Activated naive CD4-positive, alpha-beta T cell treated with anti-CD3 and anti-CD28 coated beads, Interleukin-2, amount 10 ng/mL, durations not matched to agents 7 days and 5 days (primary cell): ENCODE data around the gene KANK3.
A peak's percentile ranks its signal among the peaks of the same experiment; 100 is the strongest.
"Not testable (repeated sequence)": the region's sequence is repeated elsewhere in the genome, so short reads cannot be mapped to it uniquely, and the experiment has no call there.

Experiments used
- CTCF ChIA-PET: fragments of 350-600 bp; sonication (Branson Sonifier 250); formaldehyde crosslinking; loops from one replicate; lab custom pipeline; 2021; ENCODE audit warnings: antibody characterized with exemption; lab: Charles Lee
- DNase-seq: peaks from one replicate; pipeline ENCODE4 v3.0.0-alpha.2; 2020
- H3K27ac Mint-ChIP-seq: one replicate; pipeline ENCODE4 v1.8.0; 2021; ENCODE audit warnings: mild to moderate bottlenecking, moderate library complexity, mixed read lengths
- H3K27me3 Mint-ChIP-seq: one replicate; pipeline ENCODE4 v1.8.0; 2021; ENCODE audit warnings: mild to moderate bottlenecking, mixed read lengths
- H3K36me3 Mint-ChIP-seq: one replicate; pipeline ENCODE4 v1.8.0; 2021; ENCODE audit warnings: mixed read lengths
- H3K4me1 Mint-ChIP-seq: one replicate; pipeline ENCODE4 v1.8.0; 2021; ENCODE audit warnings: mixed read lengths
- H3K4me3 Mint-ChIP-seq: one replicate; pipeline ENCODE4 v1.8.0; 2021; ENCODE audit warnings: mild to moderate bottlenecking, moderate library complexity, mixed read lengths
- H3K9me3 Mint-ChIP-seq: one replicate; pipeline ENCODE4 v1.8.0; 2021; ENCODE audit warnings: mixed read lengths

The KANK3 gene

GRCh38 chr19:8308891-8309291 is 34.2 kb downstream of the KANK3 start:
- no peak for DNase-seq
- peak overlapping the region; percentile 85 for H3K27ac Mint-ChIP-seq
- CTCF ChIA-PET, result no interaction called here
- peaks cover 20% of the 10 kb centered on the region for H3K36me3 Mint-ChIP-seq
- H3K27me3 Mint-ChIP-seq, result no peaks in the 10 kb centered on the region
- H3K4me3 Mint-ChIP-seq, result peak overlapping the region; percentile 94
- H3K9me3 Mint-ChIP-seq, result no peaks in the 10 kb centered on the region
- peaks cover 41% of the 10 kb centered on the region for H3K4me1 Mint-ChIP-seq

GRCh38 chr19:8307965-8308866 is 34.8 kb downstream of the KANK3 start, which contains the start of gene CD320:
Gene CD320, minus strand, starts transcription at chr19:8308358. Its CDS starts 68 bp downstream, at chr19:8308290.
- no peaks in the 10 kb centered on the region for H3K9me3 Mint-ChIP-seq
- peak within 1 kb of the TSS; percentile 93 for H3K27ac Mint-ChIP-seq
- H3K36me3 Mint-ChIP-seq, result peaks cover 20% of the 10 kb centered on the region
- peaks cover 41% of the 10 kb centered on the region for H3K4me1 Mint-ChIP-seq
- DNase-seq, result peak; percentile 90
- no peaks in the 10 kb centered on the region for H3K27me3 Mint-ChIP-seq
- CTCF ChIA-PET, result no interaction called here
- H3K4me3 Mint-ChIP-seq, result peak within 1 kb of the TSS; percentile 94

- H3K27ac Mint-ChIP-seq, result peak overlapping the region; percentile 93
- H3K4me1 Mint-ChIP-seq, result peaks cover 41% of the 10 kb centered on the region
- H3K9me3 Mint-ChIP-seq, result no peaks in the 10 kb centered on the region
- CTCF ChIA-PET, result no interaction called here
- DNase-seq, result no peak
- H3K36me3 Mint-ChIP-seq, result peaks cover 20% of the 10 kb centered on the region
- H3K4me3 Mint-ChIP-seq, result peak overlapping the region; percentile 94
- no peaks in the 10 kb centered on the region for H3K27me3 Mint-ChIP-seq
Observed at GRCh38 chr19:8307400-8307964, 35.6 kb downstream of the KANK3 start.

GRCh38 chr19:8306235-8307054 is 36.6 kb downstream of the KANK3 start:
- Mint-ChIP-seq H3K27ac (peak overlapping the region; percentile 93), H3K27me3 (no peaks in the 10 kb centered on the region), H3K4me1 (peaks cover 41% of the 10 kb centered on the region), H3K4me3 (peak overlapping the region; percentile 94), H3K36me3 (peaks cover 16% of the 10 kb centered on the region), H3K9me3 (no peaks in the 10 kb centered on the region)
- CTCF ChIA-PET, result no interaction called here
- no peak for DNase-seq

GRCh38 chr19:8305798-8306197 is 37.3 kb downstream of the KANK3 start:
- CTCF ChIA-PET, result no interaction called here
- Mint-ChIP-seq H3K36me3 (peaks cover 12% of the 10 kb centered on the region), H3K27ac (no peak overlapping the region)

GRCh38 chr19:8304841-8305621 is 38.0 kb downstream of the KANK3 start:
- peak overlapping the region; percentile 7 for H3K27ac Mint-ChIP-seq
- H3K36me3 Mint-ChIP-seq, result peaks cover 12% of the 10 kb centered on the region
- CTCF ChIA-PET, result no interaction called here
- H3K4me1 Mint-ChIP-seq, result peaks cover 41% of the 10 kb centered on the region
- DNase-seq, result peak; percentile 34
- no peak overlapping the region for H3K4me3 Mint-ChIP-seq
- H3K27me3 Mint-ChIP-seq, result no peaks in the 10 kb centered on the region
- no peaks in the 10 kb centered on the region for H3K9me3 Mint-ChIP-seq

More at GRCh38 chr19:8305798-8306197, 37.3 kb downstream of the KANK3 start:
- DNase-seq, result peak; percentile 14
- no peaks in the 10 kb centered on the region for H3K27me3 Mint-ChIP-seq
- H3K4me1 Mint-ChIP-seq, result peaks cover 41% of the 10 kb centered on the region
- no peaks in the 10 kb centered on the region for H3K9me3 Mint-ChIP-seq
- H3K4me3 Mint-ChIP-seq, result no peak overlapping the region

GRCh38 chr19:8302734-8303133 is 40.3 kb downstream of the KANK3 start:
- H3K4me3 Mint-ChIP-seq, result no peak overlapping the region
- H3K27me3 Mint-ChIP-seq, result no peaks in the 10 kb centered on the region
- H3K9me3 Mint-ChIP-seq, result no peaks in the 10 kb centered on the region
- H3K27ac Mint-ChIP-seq, result no peak overlapping the region
- CTCF ChIA-PET, result no interaction called here
- peaks cover 24% of the 10 kb centered on the region for H3K4me1 Mint-ChIP-seq
- H3K36me3 Mint-ChIP-seq, result peaks cover 5% of the 10 kb centered on the region
- DNase-seq, result no peak

GRCh38 chr19:8302357-8302691 is 40.7 kb downstream of the KANK3 start:
- DNase-seq, result peak; percentile 11
- Mint-ChIP-seq H3K4me3 (no peak overlapping the region), H3K9me3 (no peaks in the 10 kb centered on the region), H3K27me3 (no peaks in the 10 kb centered on the region), H3K4me1 (peaks cover 20% of the 10 kb centered on the region), H3K27ac (no peak overlapping the region), H3K36me3 (peaks cover 5% of the 10 kb centered on the region)
- CTCF ChIA-PET, result no interaction called here

GRCh38 chr19:8291337-8291736 is 51.7 kb downstream of the KANK3 start:
- H3K27ac Mint-ChIP-seq, CTCF ChIA-PET, H3K4me3 Mint-ChIP-seq: not testable (repeated sequence)

GRCh38 chr19:8276508-8276907 is 66.6 kb downstream of the KANK3 start:
- H3K9me3 Mint-ChIP-seq, CTCF ChIA-PET, H3K36me3 Mint-ChIP-seq, H3K27ac Mint-ChIP-seq, H3K27me3 Mint-ChIP-seq, DNase-seq, H3K4me1 Mint-ChIP-seq, H3K4me3 Mint-ChIP-seq: not testable (repeated sequence)

More at GRCh38 chr19:8291337-8291736, 51.7 kb downstream of the KANK3 start:
- not testable (repeated sequence) for H3K27me3 Mint-ChIP-seq, H3K9me3 Mint-ChIP-seq, H3K36me3 Mint-ChIP-seq, DNase-seq, H3K4me1 Mint-ChIP-seq
